ENCODE measurements around the gene ARHGAP6. TPM values are rescaled to one million over a fixed set of nuclear protein-coding genes. Genes with fewer than 3 reads are reported as not detected.
A peak's percentile ranks its signal among the peaks of the same experiment; 100 is the strongest.

ARHGAP6 gene
- total and polyA plus RNA-seq, 4 donors: 6.0 to 18.2 (median 12.3) TPM

GRCh38 chrX:11533199-11533651 is 132.5 kb downstream of the ARHGAP6 start:
- peaks cover 4 to 17% (median 4%) of the 10 kb centered on the region in 3 donors for H3K27me3 ChIP-seq (ENCODE audit: control insufficient read depth in 3 of 3, insufficient read depth in 3 of 3, low read length in 2 of 3)
- no peaks in the 10 kb centered on the region for H3K36me3 ChIP-seq (ENCODE audit: control insufficient read depth in 4 of 4, insufficient read depth in 4 of 4, low read length in 4 of 4)
- DNase-seq (peak in 2 of 3 donors; percentile 87 to 92), ATAC-seq (ENCODE audit: insufficient read depth, low FRiP score) (peak; percentile 83)
- peaks cover 0 to 5% (median 0%) of the 10 kb centered on the region in 5 donors for H3K4me1 ChIP-seq (ENCODE audit: control insufficient read depth in 5 of 5, insufficient read depth in 5 of 5, low read length in 5 of 5)
- no peaks in the 10 kb centered on the region for H3K9me3 ChIP-seq (ENCODE audit: control insufficient read depth in 4 of 4, insufficient read depth in 3 of 4, low read length in 3 of 4)
- no peak overlapping the region for H3K4me3 ChIP-seq
- TF ChIP-seq, protein P1, sequence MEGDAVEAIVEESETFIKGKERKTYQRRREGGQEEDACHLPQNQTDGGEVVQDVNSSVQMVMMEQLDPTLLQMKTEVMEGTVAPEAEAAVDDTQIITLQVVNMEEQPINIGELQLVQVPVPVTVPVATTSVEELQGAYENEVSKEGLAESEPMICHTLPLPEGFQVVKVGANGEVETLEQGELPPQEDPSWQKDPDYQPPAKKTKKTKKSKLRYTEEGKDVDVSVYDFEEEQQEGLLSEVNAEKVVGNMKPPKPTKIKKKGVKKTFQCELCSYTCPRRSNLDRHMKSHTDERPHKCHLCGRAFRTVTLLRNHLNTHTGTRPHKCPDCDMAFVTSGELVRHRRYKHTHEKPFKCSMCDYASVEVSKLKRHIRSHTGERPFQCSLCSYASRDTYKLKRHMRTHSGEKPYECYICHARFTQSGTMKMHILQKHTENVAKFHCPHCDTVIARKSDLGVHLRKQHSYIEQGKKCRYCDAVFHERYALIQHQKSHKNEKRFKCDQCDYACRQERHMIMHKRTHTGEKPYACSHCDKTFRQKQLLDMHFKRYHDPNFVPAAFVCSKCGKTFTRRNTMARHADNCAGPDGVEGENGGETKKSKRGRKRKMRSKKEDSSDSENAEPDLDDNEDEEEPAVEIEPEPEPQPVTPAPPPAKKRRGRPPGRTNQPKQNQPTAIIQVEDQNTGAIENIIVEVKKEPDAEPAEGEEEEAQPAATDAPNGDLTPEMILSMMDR (IDR thresholded peaks at IDR 0.05; ENCODE audit: control extremely low read depth, extremely low read depth): peak; percentile 93
- H3K27ac ChIP-seq (ENCODE audit: low read depth in 1 of 2, low read length in 1 of 2): no peak overlapping the region
- 0 to 4% methylated on average over 2 of the region's 2 CpGs for WGBS, 2 donors
- H3K9ac ChIP-seq (ENCODE audit: insufficient read depth in 1 of 2, low read length in 2 of 2): peak overlapping the region in 1 of 2 donors; percentile 59

DNA sequence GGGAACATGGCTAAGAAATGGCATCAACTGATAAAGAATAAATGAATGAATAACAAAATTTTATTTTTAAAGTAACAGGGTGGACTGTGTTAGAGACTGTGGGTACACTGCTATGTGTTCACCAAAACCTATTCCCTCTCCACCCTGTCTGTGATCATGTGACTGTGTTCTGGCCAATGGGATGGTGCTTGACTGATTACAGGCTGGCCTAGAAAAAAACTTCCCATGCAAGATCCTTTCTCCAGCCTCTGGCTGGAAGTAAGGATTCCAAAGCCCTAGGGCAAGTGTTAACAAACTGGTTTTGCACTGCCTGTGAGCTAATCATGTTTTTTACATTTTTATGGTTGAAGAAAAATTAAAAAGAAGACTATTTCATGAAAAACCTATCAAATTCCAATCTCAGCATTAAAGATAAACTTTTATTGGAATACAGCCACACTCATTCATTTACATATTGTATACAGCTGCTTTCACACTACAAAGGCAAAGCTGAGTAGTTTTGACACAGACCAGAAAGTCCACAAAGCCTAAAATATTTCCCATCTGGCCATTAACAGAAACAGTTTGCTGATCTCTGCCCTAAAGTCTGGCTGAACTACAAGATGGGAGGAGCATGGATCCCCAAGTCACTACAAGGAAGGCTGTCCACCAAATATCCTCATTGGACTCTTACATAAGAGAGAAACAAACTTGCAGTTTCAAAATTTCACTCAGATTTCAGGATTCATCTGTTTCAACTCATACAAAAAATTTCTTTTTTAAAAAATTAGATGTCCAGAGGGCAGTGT is 133.2 kb downstream of the ARHGAP6 start:
- peak overlapping the region in 1 of 2 donors; percentile 59 for H3K9ac ChIP-seq (ENCODE audit: insufficient read depth in 1 of 2, low read length in 2 of 2)
- no peak overlapping the region for H3K4me3 ChIP-seq
- ATAC-seq (ENCODE audit: insufficient read depth, low FRiP score) (no peak), DNase-seq (peak; percentile 46 to 86 (median 79))
- TF ChIP-seq, protein P1 (IDR thresholded peaks at IDR 0.05; ENCODE audit: control extremely low read depth, extremely low read depth): no peak
- H3K27ac ChIP-seq (ENCODE audit: low read depth in 1 of 2, low read length in 1 of 2): no peak overlapping the region
- H3K36me3 ChIP-seq (ENCODE audit: control insufficient read depth in 4 of 4, insufficient read depth in 4 of 4, low read length in 4 of 4): no peaks in the 10 kb centered on the region
- H3K9me3 ChIP-seq (ENCODE audit: control insufficient read depth in 4 of 4, insufficient read depth in 3 of 4, low read length in 3 of 4): no peaks in the 10 kb centered on the region
- H3K4me1 ChIP-seq (ENCODE audit: control insufficient read depth in 5 of 5, insufficient read depth in 5 of 5, low read length in 5 of 5): peaks cover 0 to 5% (median 0%) of the 10 kb centered on the region in 5 donors
- peaks cover 4 to 14% (median 6%) of the 10 kb centered on the region in 3 donors for H3K27me3 ChIP-seq (ENCODE audit: control insufficient read depth in 3 of 3, insufficient read depth in 3 of 3, low read length in 2 of 3)

- WGBS, 2 donors: 32 to 87% methylated on average over 1 of the region's 1 CpG
- TF ChIP-seq, protein P1 (IDR thresholded peaks at IDR 0.05; ENCODE audit: control extremely low read depth, extremely low read depth): no peak
- peak in 2 of 3 donors; percentile 41 to 52 for DNase-seq
Observed at GRCh38 chrX:11531226-11531625, 134.5 kb downstream of the ARHGAP6 start.

More at GRCh38 chrX:11531226-11531625, 134.5 kb downstream of the ARHGAP6 start:
- Histone ChIP-seq H3K4me1 (ENCODE audit: control insufficient read depth in 5 of 5, insufficient read depth in 5 of 5, low read length in 5 of 5) (peaks cover 0 to 5% (median 0%) of the 10 kb centered on the region in 5 donors), H3K9me3 (ENCODE audit: control insufficient read depth in 4 of 4, insufficient read depth in 3 of 4, low read length in 3 of 4) (no peaks in the 10 kb centered on the region), H3K27ac (ENCODE audit: low read depth in 1 of 2, low read length in 1 of 2) (no peak overlapping the region), H3K9ac (ENCODE audit: insufficient read depth in 1 of 2, low read length in 2 of 2) (no peak overlapping the region), H3K36me3 (ENCODE audit: control insufficient read depth in 4 of 4, insufficient read depth in 4 of 4, low read length in 4 of 4) (no peaks in the 10 kb centered on the region), H3K4me3 (no peak overlapping the region), H3K27me3 (ENCODE audit: control insufficient read depth in 3 of 3, insufficient read depth in 3 of 3, low read length in 2 of 3) (peaks cover 4 to 20% (median 6%) of the 10 kb centered on the region in 3 donors)
- no peak for ATAC-seq (ENCODE audit: insufficient read depth, low FRiP score)

Measured in lung (tissue), 12 donors.